ENCODE measurements around the gene MN1. TPM values are rescaled to one million over a fixed set of nuclear protein-coding genes. Genes with fewer than 3 reads are reported as not detected.

MN1 gene
- total RNA-seq (2021) (8.2 and 9.1 TPM in 2 replicates), Bru-seq, nascent RNA (percentile 51 among the genes with signal in this experiment), BruChase-seq, experiment 1, labeled RNA remaining after a 2-hour chase (percentile 59 among the genes with signal in this experiment), BruChase-seq, experiment 2, labeled RNA remaining after a 6-hour chase (percentile 46 among the genes with signal in this experiment)
- long read RNA-seq, full-length matches to known transcripts: 2 of 26 reads
- long read RNA-seq, partial matches to known transcripts: 0 of 26 reads
- long read RNA-seq, other reads (novel, unspliced or antisense): 24 of 26 reads

GRCh38 chr22:27801616-27802345, at the start of gene MN1:
Gene MN1 (minus strand): TSS chr22:27801756. CDS start chr22:27800543, 1,213 bp downstream.
- peak within 1 kb of the TSS; percentile 87 for H2AFZ ChIP-seq
- H3F3A ChIP-seq (ENCODE audit: insufficient read depth, low read depth): no peaks in the 10 kb centered on the region
- H3K36me3 ChIP-seq (ENCODE audit: low read depth): no peaks in the 10 kb centered on the region
- BruUV-seq (replicated peaks): no TSS peak
- H3K4me2 ChIP-seq: peak within 1 kb of the TSS; percentile 99
- POLR2A ChIA-PET (ENCODE audit: unreplicated experiment): interaction anchor here (0.6 kb wide), 1 partner anchor 50 kb away, joined by 6 read pairs; no protein-coding TSS in a partner anchor
- H3K9me3 ChIP-seq (ENCODE audit: insufficient read depth, low read depth): no peaks in the 10 kb centered on the region
- intact Hi-C loops (cut with micrococcal nuclease; ENCODE audit: unreplicated experiment): loop anchor here (1.0 to 5.0 kb wide), 5 partner anchors 83 to 1129 kb away; no protein-coding TSS in a partner anchor
- TF ChIP-seq EZH2 (IDR thresholded peaks at IDR 0.05; ENCODE audit: low read depth) (no peak), CTCF (conservative IDR thresholded peaks at IDR 0.05) (no peak)
- H3K4me3 ChIP-seq: peak within 1 kb of the TSS; percentile 92
- DNase-seq: peak; percentile 40 to 51
- CTCF ChIA-PET: interaction anchor here (0.6 kb wide), 2 partner anchors 376 to 675 kb away, joined by 4 to 5 read pairs; no protein-coding TSS in a partner anchor
- H3K27me3 ChIP-seq (ENCODE audit: insufficient read depth, low read depth): no peaks in the 10 kb centered on the region
- 0 out of 2 replicates have a peak within 1 kb of the TSS, but pooled peaks have one; percentile 13 for H3K27ac ChIP-seq
- no peaks in the 10 kb centered on the region for H4K20me1 ChIP-seq (ENCODE audit: insufficient read depth)
- no peaks in the 10 kb centered on the region for H3K9me2 ChIP-seq (ENCODE audit: insufficient read depth)
- peaks cover 10% of the 10 kb centered on the region for H3K4me1 ChIP-seq (replicated peaks; ENCODE audit: insufficient read depth)
- H3K79me2 ChIP-seq (ENCODE audit: low read depth): peaks cover 13% of the 10 kb centered on the region

GRCh38 chr22:27850000-27850521, 48.5 kb upstream of the MN1 start:
- TF ChIP-seq CTCF (conservative IDR thresholded peaks at IDR 0.05): no peak
- no peak for TF ChIP-seq EZH2 (IDR thresholded peaks at IDR 0.05; ENCODE audit: low read depth)
- Histone ChIP-seq H3K4me2 (no peak overlapping the region), H3K79me2 (ENCODE audit: low read depth) (no peaks in the 10 kb centered on the region), H3K4me3 (no peak overlapping the region), H3K27ac (no peak overlapping the region), H3K27me3 (ENCODE audit: insufficient read depth, low read depth) (no peaks in the 10 kb centered on the region), H4K20me1 (ENCODE audit: insufficient read depth) (peaks cover 8% of the 10 kb centered on the region), H3K4me1 (replicated peaks; ENCODE audit: insufficient read depth) (no peaks in the 10 kb centered on the region), H3K36me3 (ENCODE audit: low read depth) (peaks cover 40% of the 10 kb centered on the region), H3K9me2 (ENCODE audit: insufficient read depth) (no peaks in the 10 kb centered on the region), H2AFZ (no peak overlapping the region), H3K9me3 (ENCODE audit: insufficient read depth, low read depth) (no peaks in the 10 kb centered on the region), H3F3A (ENCODE audit: insufficient read depth, low read depth) (peaks cover 5% of the 10 kb centered on the region; the same call in 1 of the 2 replicates)
- POLR2A ChIA-PET (ENCODE audit: unreplicated experiment): interaction anchor here (0.6 kb wide), 1 partner anchor 310 kb away, joined by 4 read pairs; no protein-coding TSS in a partner anchor
- CTCF ChIA-PET: interaction anchor here (0.7 kb wide), 1 partner anchor 445 kb away, joined by 7 read pairs; no protein-coding TSS in a partner anchor
- intact Hi-C loops (cut with micrococcal nuclease; ENCODE audit: unreplicated experiment): no loop called here
- BruUV-seq (replicated peaks): no TSS peak
- no peak for DNase-seq

GRCh38 chr22:27848005-27848404, 46.4 kb upstream of the MN1 start:
- H3K27ac ChIP-seq: no peak overlapping the region
- H2AFZ ChIP-seq: no peak overlapping the region
- peaks cover 5% of the 10 kb centered on the region; the same call in 1 of the 2 replicates for H3F3A ChIP-seq (ENCODE audit: insufficient read depth, low read depth)
- no peaks in the 10 kb centered on the region for H3K9me2 ChIP-seq (ENCODE audit: insufficient read depth)
- intact Hi-C loops (cut with micrococcal nuclease; ENCODE audit: unreplicated experiment): no loop called here
- ChIA-PET CTCF (no interaction called here), POLR2A (ENCODE audit: unreplicated experiment) (no interaction called here)
- no peaks in the 10 kb centered on the region for H3K9me3 ChIP-seq (ENCODE audit: insufficient read depth, low read depth)
- H3K4me1 ChIP-seq (replicated peaks; ENCODE audit: insufficient read depth): no peaks in the 10 kb centered on the region
- peaks cover 3% of the 10 kb centered on the region; the same call in 1 of the 2 replicates for H4K20me1 ChIP-seq (ENCODE audit: insufficient read depth)
- no peak overlapping the region for H3K4me3 ChIP-seq
- no peak overlapping the region for H3K4me2 ChIP-seq
- H3K27me3 ChIP-seq (ENCODE audit: insufficient read depth, low read depth): no peaks in the 10 kb centered on the region
- H3K36me3 ChIP-seq (ENCODE audit: low read depth): peaks cover 24% of the 10 kb centered on the region
- DNase-seq: no peak
- no peaks in the 10 kb centered on the region for H3K79me2 ChIP-seq (ENCODE audit: low read depth)
- no TSS peak for BruUV-seq (replicated peaks)
- TF ChIP-seq CTCF (conservative IDR thresholded peaks at IDR 0.05) (no peak), EZH2 (IDR thresholded peaks at IDR 0.05; ENCODE audit: low read depth) (no peak)

Measured in PC-9 (cell line).